ENCODE data around the gene GMCL2.

GMCL2 gene

GRCh38 chr5:178221853-178222252, 34.7 kb upstream of the GMCL2 start:
- no peak for DNase-seq

- DNase-seq: no peak
Measured at GRCh38 chr5:178221282-178221681, 34.1 kb upstream of the GMCL2 start.

DNA sequence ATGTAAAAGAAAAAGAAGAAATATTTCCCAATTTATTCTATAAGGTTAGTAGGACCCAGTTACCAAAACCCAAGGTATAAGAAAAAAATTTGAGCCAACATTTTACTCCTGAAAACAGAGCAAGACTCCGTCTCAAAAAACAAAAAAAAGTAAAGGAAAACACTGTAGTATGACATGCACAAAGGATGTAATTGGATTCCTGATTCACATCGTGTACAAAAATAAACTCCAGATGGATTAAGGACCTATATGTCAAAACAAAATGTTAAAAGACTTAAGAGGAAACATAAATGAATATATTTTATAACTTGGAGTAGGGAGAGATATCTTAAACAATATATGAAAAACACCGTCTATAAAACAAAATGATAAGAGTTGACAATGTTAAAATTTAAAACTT, 31.7 kb upstream of the GMCL2 start:
- DNase-seq: no peak

- no peak for DNase-seq
Measured at GRCh38 chr5:178218237-178218776, 31.1 kb upstream of the GMCL2 start.

- DNase-seq: no peak
Measured at GRCh38 chr5:178216779-178217178, 29.6 kb upstream of the GMCL2 start.

GRCh38 chr5:178216088-178216534, 28.9 kb upstream of the GMCL2 start:
- no peak for DNase-seq

GRCh38 chr5:178215280-178216002, 28.3 kb upstream of the GMCL2 start:
- DNase-seq: no peak

DNA sequence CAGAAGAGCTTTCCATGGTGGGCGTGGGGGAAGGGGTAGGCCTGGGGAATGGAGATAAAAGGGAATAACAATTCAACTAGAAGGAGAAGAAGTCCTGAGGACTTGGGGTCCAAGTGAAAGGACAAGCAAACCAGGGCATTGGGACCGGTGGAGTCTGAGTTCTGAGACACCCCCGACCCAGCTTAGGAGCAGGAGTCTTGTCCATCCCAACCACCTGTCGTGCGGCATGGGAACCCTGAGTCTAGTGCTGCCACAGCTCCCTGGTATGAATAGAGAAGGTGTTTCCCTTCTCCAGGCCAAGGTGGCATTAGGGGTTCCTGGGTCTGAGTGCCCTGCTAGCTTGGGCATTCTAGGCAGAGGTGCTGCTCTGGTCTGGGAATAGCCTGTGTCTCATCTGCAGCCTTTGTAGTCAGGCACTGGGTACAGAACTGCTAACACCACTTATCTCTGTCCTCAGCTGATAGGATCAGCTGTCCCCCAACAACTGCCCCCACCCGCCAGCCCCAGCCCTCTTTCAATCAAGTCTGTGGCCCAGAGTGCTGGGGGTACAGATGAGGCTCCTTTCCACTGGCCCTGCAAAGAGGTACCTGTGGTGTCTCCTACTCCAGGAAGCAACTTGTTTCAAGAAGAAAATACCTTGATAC, 27.1 kb upstream of the GMCL2 start:
- DNase-seq: no peak

- no peak for DNase-seq
Measured at GRCh38 chr5:178213748-178214151, 26.6 kb upstream of the GMCL2 start.

GRCh38 chr5:178213003-178213461, 25.9 kb upstream of the GMCL2 start:
- no peak for DNase-seq

- no peak for DNase-seq
Measured at GRCh38 chr5:178212241-178213002, 25.3 kb upstream of the GMCL2 start.

DNA sequence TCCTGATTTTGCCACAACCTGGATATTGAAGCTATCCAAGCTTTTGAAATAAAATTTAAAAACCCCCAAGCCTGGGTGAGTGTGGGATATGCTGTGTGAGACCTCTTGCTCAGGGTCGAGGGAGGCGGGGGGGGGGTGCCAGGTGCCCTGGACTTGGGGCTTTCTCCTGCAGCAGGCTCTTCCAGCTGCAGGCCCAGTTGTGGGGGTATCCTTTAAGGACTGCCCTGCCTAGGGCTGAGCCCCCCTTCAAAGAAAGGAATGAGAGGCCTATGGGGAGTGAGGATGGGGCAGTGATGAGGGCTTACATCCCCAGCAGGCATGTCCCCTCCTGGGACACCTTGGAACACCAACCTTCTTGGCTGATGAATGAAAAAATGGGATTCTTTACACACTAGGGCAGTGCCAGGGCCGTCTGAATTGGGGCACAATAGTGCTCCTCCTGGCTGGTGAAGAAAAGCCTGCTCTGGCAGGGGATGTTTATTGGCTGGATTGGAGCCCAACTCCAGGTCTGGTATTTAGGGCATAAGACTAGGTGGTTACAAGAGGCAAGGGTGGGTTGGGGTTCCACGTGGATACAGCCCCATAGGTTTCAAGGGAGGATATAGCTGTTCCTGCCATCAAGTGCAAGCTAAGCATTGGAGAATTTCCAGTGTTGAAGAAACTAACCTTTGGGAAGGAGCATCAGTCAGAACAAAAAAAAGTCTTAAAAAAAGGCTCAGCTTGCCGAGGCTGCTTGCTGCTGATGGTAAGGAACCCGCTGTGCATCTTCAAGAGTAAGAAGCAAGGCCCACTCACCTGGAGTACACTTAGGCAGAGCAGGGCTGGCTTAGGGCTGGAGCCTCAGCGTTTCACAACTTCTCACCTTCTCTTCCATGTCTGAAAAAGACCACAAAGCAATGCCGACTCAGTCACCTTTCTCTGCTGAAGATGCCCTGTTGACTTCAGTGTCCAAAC, 24.2 kb upstream of the GMCL2 start:
- DNase-seq: no peak

GRCh38 chr5:178210686-178211085, 23.5 kb upstream of the GMCL2 start:
- DNase-seq: no peak

- DNase-seq: no peak
Measured at GRCh38 chr5:178210073-178210535, 22.9 kb upstream of the GMCL2 start.

- no peak for DNase-seq
Measured at GRCh38 chr5:178209334-178210072, 22.3 kb upstream of the GMCL2 start.

GRCh38 chr5:178208540-178209227, 21.5 kb upstream of the GMCL2 start:
- DNase-seq: no peak

DNA sequence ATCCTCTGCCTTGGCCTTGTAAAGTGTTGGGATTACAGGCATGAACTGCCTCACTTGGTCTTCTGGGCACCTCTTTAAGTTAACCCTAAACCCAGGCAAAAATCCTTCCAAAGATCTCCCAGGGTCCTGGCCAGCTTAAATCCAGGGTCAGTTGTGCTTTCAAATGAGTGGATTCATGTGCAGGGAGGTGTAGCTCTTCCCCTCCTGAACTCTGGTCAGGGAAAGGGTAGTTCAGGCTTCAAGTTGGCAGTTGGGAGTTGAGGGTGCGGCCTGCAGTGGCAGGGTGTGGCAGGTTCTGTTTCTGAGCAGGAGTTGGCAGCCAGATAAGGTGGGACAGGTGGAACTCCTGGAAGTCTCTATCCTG, 20.7 kb upstream of the GMCL2 start:
- no peak for DNase-seq

DNA sequence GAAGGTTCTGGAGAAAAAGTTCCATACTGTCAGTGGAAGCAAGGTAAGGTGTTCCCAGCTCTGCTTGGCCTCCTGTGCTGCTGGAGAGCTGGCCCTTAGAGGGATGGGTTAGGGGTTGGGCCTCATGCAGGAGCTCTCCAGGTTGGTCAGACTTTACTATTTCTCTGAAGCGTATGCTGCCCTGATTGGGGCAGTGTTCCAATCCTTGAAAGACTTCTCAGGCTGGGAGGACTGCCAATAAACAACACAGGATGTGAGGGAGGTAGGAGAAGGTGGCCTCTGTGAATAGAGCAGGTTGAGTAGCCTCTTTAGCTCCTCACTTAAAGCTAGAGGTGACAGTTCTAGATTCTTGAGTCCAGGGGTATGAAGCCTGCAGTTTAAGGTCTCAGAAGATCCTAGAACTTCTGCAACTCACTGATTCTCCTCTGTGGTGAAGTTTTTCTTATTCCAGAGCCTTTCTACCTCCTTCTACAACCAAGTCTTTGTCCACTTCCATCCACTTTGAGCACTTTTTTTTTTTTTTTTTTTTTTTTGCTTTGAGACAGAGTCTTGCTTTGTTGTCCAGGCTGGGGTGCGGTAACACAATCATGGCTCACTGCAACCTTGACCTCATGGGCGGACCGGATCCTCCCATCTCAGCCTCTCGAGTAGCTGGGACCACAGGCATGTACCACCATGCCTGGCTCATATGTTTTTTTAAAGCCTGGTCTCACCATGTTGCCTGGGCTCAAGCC, 20.2 kb upstream of the GMCL2 start:
- no peak for DNase-seq

DNA sequence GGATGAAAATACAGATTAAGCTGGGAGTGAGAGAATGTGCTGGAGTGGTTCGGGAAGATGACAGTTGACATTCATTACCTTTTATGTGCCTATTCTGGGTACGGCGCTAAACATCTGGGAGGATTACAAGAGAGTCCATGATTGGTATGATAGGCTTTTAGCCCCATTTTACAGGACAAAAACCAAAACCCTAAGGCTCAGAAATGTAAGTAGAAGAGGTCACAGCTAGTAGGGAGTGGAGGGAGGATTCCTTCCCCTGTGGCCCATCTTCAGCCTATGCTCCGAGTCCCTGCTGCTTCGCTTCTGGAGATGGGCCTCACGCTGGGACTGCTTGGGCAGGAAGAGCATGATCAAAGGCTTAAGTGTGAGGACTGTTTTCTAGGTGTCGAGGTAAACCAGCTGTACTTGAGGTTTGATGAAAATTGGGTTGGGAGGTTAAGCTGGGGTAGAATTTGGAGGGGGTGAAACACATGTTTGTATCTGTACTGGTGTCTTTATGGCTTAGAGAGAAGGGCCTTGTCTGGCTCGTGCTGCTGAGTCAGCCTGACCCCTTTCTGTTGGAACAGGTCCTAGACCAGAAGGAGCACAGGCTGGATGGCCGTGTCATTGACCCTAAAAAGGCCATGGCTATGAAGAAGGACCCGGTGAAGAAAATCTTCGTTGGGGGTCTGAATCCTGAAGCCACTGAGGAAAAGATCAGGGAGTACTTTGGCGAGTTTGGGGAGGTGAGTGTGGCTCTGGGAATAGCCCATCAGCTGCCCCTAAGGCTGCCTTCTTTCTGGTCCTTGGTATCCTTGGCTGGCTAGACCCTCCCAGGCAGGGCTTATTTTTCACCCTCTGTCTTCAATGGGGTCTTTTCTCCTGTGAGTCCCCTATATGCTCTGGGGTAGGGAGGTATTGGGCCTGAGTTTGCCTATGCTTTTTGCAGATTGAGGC, 19.3 kb upstream of the GMCL2 start:
- peak in 1 of 2 donors; percentile 38 for DNase-seq

Data from CD4-positive, alpha-beta T cell treated with Interferon alpha-2 for 1 hour (primary cell).